K562 (cell line): ENCODE results near the gene CUL2. TPM values are rescaled to one million over a fixed set of nuclear protein-coding genes. Genes with fewer than 3 reads are reported as not detected.

Source experiments
- CHCHD3 ChIP-seq: fragments of 250-450 bp; sonication (Bioruptor Pico); IDR thresholded peaks from 2 replicates; pipeline ENCODE4 v2.1.2; 2022; ENCODE audit warnings: mild to moderate bottlenecking
- ELF4 ChIP-seq: fragments of 450-650 bp; formaldehyde crosslinking; IDR thresholded peaks from 2 replicates; pipeline ENCODE4 v1.4.0; 2022; ENCODE audit warnings: missing genetic modification characterization
- HDAC8 ChIP-seq: fragments of 450-650 bp; IDR thresholded peaks from 2 replicates; pipeline ENCODE4 v1.6.1; 2016; ENCODE audit warnings: mild to moderate bottlenecking, missing genetic modification characterization, moderate library complexity, missing compliant biosample characterization
- HMG20A ChIP-seq: fragments of 450-650 bp; formaldehyde crosslinking; conservative IDR thresholded peaks from 2 replicates; pipeline ENCODE4 v1.4.0; 2020; ENCODE audit warnings: mild to moderate bottlenecking, mixed read lengths
- HNRNPUL1 ChIP-seq: fragments of 200-400 bp; formaldehyde crosslinking; IDR thresholded peaks from 2 replicates; pipeline ENCODE4 v1.6.1; 2017; ENCODE audit warnings: low read length
- ILF3 ChIP-seq: fragments of 450-650 bp; IDR thresholded peaks from 2 replicates; pipeline ENCODE4 v1.6.1; 2018; ENCODE audit warnings: antibody characterized with exemption, mild to moderate bottlenecking, moderate library complexity, borderline replicate concordance
- KLF10 ChIP-seq: fragments of 250-450 bp; sonication (Bioruptor Pico); IDR thresholded peaks from 2 replicates; pipeline ENCODE4 v1.6.1; 2021; ENCODE audit warnings: matching md5 sums
- L3MBTL2 ChIP-seq: fragments of 450-650 bp; IDR thresholded peaks from 2 replicates; pipeline ENCODE4 v1.6.1; 2016; ENCODE audit warnings: mild to moderate bottlenecking, moderate library complexity
- NFIC ChIP-seq: fragments of 450-650 bp; IDR thresholded peaks from 2 replicates; pipeline ENCODE4 v1.6.1; 2017; ENCODE audit warnings: mild to moderate bottlenecking, inconsistent platforms
- PHF21A ChIP-seq: fragments of 450-650 bp; IDR thresholded peaks from 2 replicates; pipeline ENCODE4 v1.6.1; 2017; ENCODE audit warnings: low read depth, borderline replicate concordance
- POLR2A ChIP-seq: fragments of 450-650 bp; conservative IDR thresholded peaks from 2 replicates; pipeline ENCODE4 v1.6.1; 2016
- POLR2G ChIP-seq: fragments of 200-400 bp; formaldehyde crosslinking; IDR thresholded peaks from 2 replicates; pipeline ENCODE4 v1.6.1; 2017; ENCODE audit warnings: low read depth, mild to moderate bottlenecking, antibody characterized with exemption, low read length, moderate library complexity
- POU5F1 ChIP-seq: fragments of 150-350 bp; IDR thresholded peaks from 2 replicates; pipeline ENCODE4 v1.6.1; 2014; ENCODE audit warnings: borderline replicate concordance, low read length, low read depth, mild to moderate bottlenecking; ENCODE audit not compliant: partially characterized antibody
- PYGO2 ChIP-seq: fragments of 450-650 bp; IDR thresholded peaks from 2 replicates; pipeline ENCODE4 v1.6.1; 2016; ENCODE audit warnings: mild to moderate bottlenecking, missing genetic modification characterization, moderate library complexity, missing compliant biosample characterization
- RBBP5 ChIP-seq: fragments of 200-600 bp; sonication (generic); IDR thresholded peaks from 2 replicates; pipeline ENCODE4 v1.6.1; 2012; ENCODE audit warnings: borderline replicate concordance, mild to moderate bottlenecking, low read length, control low read depth, inconsistent platforms; ENCODE audit not compliant: insufficient read depth, poor library complexity, severe bottlenecking
- RHOXF2B ChIP-seq: fragments of 250-450 bp; sonication (Bioruptor Pico); conservative IDR thresholded peaks from 2 replicates; pipeline ENCODE4 v1.5.1; 2021
- SMARCA4 ChIP-seq: fragments of 450-650 bp; IDR thresholded peaks from 2 replicates; pipeline ENCODE4 v1.6.1; 2016
- TAF15 ChIP-seq: fragments of 200-400 bp; formaldehyde crosslinking; IDR thresholded peaks from 2 replicates; pipeline ENCODE4 v1.6.1; 2017; ENCODE audit warnings: mild to moderate bottlenecking, low read depth, low read length, moderate library complexity
- TAL1 ChIP-seq: fragments of 450-650 bp; IDR thresholded peaks from 2 replicates; pipeline ENCODE4 v1.6.1; 2016; ENCODE audit warnings: mild to moderate bottlenecking
- TCFL5 ChIP-seq: fragments of 250-450 bp; sonication (Bioruptor Pico); conservative IDR thresholded peaks from 2 replicates; pipeline ENCODE4 v1.6.1; 2021; ENCODE audit warnings: mild to moderate bottlenecking, moderate library complexity, matching md5 sums
- ZNF133 ChIP-seq: fragments of 250-450 bp; sonication (Bioruptor Pico); IDR thresholded peaks from 2 replicates; pipeline ENCODE4 v1.4.0; 2020; ENCODE audit warnings: mild to moderate bottlenecking
- ZNF217 ChIP-seq: sonication (generic); formaldehyde crosslinking; IDR thresholded peaks from 2 replicates; pipeline ENCODE4 v1.8.0; 2022; ENCODE audit warnings: mild to moderate bottlenecking, missing genetic modification reagents
- ZNF23 ChIP-seq: fragments of 250-450 bp; sonication (Bioruptor Pico); IDR thresholded peaks from 2 replicates; pipeline ENCODE4 v1.4.0; 2020; ENCODE audit warnings: mild to moderate bottlenecking
- ZNF263 ChIP-seq: sonication (generic); formaldehyde crosslinking; IDR thresholded peaks from 2 replicates; pipeline ENCODE4 v1.8.0; 2022; ENCODE audit warnings: mild to moderate bottlenecking, missing genetic modification reagents, borderline replicate concordance
- ZNF445 ChIP-seq: fragments of 250-450 bp; sonication (Bioruptor Pico); IDR thresholded peaks from 2 replicates; pipeline ENCODE4 v1.4.0; 2020; ENCODE audit warnings: low read depth, mild to moderate bottlenecking, moderate library complexity
- ZNF551 ChIP-seq: fragments of 250-450 bp; sonication (Bioruptor Pico); IDR thresholded peaks from 2 replicates; pipeline ENCODE4 v1.5.0; 2021; ENCODE audit warnings: mild to moderate bottlenecking, moderate library complexity
- polyA plus RNA-seq, 8 experiments: library from polyadenylated mRNA; depleted of rRNA in 4 of 8; stranded (reverse) in 5 of 8; unstranded in 3 of 8; fragments of >200 nt; fragmentation: Nextera tagmentation in 2 of 8; fragmentation: Illumina TruSeq in 1 of 8; extraction: Ambion mirVana in 2 of 8; extraction: Trizol in 1 of 8; gene quantifications; 2 replicates each; pipeline versions ENCODE4 v1.2.1 to v1.2.3, GENCODE V29; 2011 to 2014; ENCODE audit warnings: inconsistent platforms in 1 of 8, missing spikeins in 1 of 8
- total RNA-seq, 7 experiments: library from RNA; depleted of rRNA in 6 of 7; stranded (reverse); fragments of >200 nt in 6 of 7; fragmentation: Illumina TruSeq in 2 of 7; extraction: Trizol in 2 of 7; gene quantifications; 2 replicates each; pipeline versions ENCODE4 v1.2.1 to v1.2.3, GENCODE V29; 2011 to 2021; ENCODE audit warnings: low replicate concordance in 1 of 7
- TF ChIP-seq, protein P1 (sequence below): fragments of 450-650 bp; IDR thresholded peaks from 2 replicates; pipeline ENCODE4 v1.6.1; 2016; ENCODE audit warnings: borderline replicate concordance
- TF ChIP-seq, protein P2 (sequence below): sonication (generic); IDR thresholded peaks from 2 replicates; pipeline ENCODE4 v1.6.1; 2016

Gene CUL2
- total and polyA plus RNA-seq, 9 of the 15 experiments (the other 6 are each of a cell fraction or from before 2014, with no cell fraction given) = 17.3 to 46.3 (median 41.2) TPM

DNA sequence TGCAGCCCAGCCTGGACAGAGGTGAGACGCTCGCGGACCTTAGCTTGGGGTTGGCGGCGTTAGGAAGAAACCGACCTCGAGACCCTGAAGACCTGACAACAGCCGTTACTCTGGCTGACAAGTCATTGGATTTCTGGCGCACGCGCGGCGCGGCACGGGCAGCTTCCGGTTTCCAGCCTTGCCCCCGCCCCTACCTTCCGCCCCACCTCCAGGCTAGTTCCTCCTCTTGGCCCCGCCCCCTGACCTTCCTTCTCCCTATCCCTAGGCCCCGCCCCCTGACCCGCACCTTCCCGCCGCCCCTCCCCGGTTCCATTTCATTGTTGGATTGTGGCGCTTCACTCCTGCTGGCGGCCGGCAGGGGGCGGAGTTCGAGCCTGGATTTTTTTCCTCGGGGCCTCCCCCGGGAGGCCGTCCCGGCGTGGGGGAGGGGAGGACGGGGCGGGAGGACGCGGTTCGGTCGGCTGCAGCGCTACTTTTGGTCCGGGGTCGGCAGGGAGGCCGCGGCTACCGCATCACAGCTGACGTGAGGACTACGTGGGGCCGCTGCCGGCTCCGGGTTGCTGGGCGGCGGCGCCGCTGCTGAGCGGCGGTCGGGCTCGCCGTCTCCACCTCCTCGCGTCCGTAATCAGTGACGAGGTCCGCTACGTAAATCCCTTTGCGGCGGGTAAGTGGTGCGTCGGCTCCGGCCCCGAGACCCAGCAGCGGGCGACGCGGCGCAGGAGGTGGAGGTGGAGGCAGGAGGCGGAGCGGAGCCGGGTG, 36.6 kb upstream of the CUL2 start, which contains the start of gene CREM (continued):
- TF ChIP-seq ELF4 (CRISPR knock-in tag) = no peak
- TF ChIP-seq CHCHD3 (CRISPR knock-in tag) = peak; percentile 76; the same call in 1 of the 2 replicates
- peak; percentile 57 for TF ChIP-seq RBBP5
- peak; percentile 48; the same call in 1 of the 2 replicates for TF ChIP-seq HDAC8
- peak; percentile 95 for TF ChIP-seq POLR2G
- TF ChIP-seq, protein P1, sequence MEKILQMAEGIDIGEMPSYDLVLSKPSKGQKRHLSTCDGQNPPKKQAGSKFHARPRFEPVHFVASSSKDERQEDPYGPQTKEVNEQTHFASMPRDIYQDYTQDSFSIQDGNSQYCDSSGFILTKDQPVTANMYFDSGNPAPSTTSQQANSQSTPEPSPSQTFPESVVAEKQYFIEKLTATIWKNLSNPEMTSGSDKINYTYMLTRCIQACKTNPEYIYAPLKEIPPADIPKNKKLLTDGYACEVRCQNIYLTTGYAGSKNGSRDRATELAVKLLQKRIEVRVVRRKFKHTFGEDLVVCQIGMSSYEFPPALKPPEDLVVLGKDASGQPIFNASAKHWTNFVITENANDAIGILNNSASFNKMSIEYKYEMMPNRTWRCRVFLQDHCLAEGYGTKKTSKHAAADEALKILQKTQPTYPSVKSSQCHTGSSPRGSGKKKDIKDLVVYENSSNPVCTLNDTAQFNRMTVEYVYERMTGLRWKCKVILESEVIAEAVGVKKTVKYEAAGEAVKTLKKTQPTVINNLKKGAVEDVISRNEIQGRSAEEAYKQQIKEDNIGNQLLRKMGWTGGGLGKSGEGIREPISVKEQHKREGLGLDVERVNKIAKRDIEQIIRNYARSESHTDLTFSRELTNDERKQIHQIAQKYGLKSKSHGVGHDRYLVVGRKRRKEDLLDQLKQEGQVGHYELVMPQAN = no peak
- no peak for TF ChIP-seq RHOXF2B (CRISPR knock-in tag)
- no peak for TF ChIP-seq SMARCA4
- no peak for TF ChIP-seq ZNF445 (CRISPR knock-in tag)
- TF ChIP-seq ILF3 = no peak
- TF ChIP-seq NFIC = peak; percentile 4; the same call in 1 of the 2 replicates
- TF ChIP-seq ZNF551 (CRISPR knock-in tag) = no peak
- TF ChIP-seq HMG20A (CRISPR knock-in tag) = no peak
- TF ChIP-seq ZNF217 (CRISPR knock-in tag) = no peak
- TF ChIP-seq POU5F1 = no peak
- no peak for TF ChIP-seq KLF10 (CRISPR knock-in tag)
- no peak for TF ChIP-seq ZNF133 (CRISPR knock-in tag)
- TF ChIP-seq HNRNPUL1 = no peak
- TF ChIP-seq L3MBTL2 = no peak
- TF ChIP-seq TAL1 = no peak
- TF ChIP-seq, protein P2, sequence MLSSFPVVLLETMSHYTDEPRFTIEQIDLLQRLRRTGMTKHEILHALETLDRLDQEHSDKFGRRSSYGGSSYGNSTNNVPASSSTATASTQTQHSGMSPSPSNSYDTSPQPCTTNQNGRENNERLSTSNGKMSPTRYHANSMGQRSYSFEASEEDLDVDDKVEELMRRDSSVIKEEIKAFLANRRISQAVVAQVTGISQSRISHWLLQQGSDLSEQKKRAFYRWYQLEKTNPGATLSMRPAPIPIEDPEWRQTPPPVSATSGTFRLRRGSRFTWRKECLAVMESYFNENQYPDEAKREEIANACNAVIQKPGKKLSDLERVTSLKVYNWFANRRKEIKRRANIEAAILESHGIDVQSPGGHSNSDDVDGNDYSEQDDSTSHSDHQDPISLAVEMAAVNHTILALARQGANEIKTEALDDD = no peak; the same call in 1 of the 2 replicates
- no peak for TF ChIP-seq TCFL5 (CRISPR knock-in tag)
- peak; percentile 44; the same call in 1 of the 2 replicates for TF ChIP-seq PHF21A
- TF ChIP-seq ZNF263 (CRISPR knock-in tag) = peak; percentile 76
- peak; percentile 93 for TF ChIP-seq POLR2A
- no peak for TF ChIP-seq TAF15
- TF ChIP-seq PYGO2 (tag) = no peak
- no peak for TF ChIP-seq ZNF23 (CRISPR knock-in tag)
